ENCODE measurements around the gene PHLDA3. TPM values are rescaled to one million over a fixed set of nuclear protein-coding genes. Genes with fewer than 3 reads are reported as not detected.

Gene PHLDA3
- total RNA-seq, result 10 to 100 TPM in 1 of 2 donors, 1 to 10 TPM in 1; 5.7 to 13.0 TPM

GRCh38 chr1:201468844-201469644 lies at the start of gene PHLDA3:
PHLDA3 (minus strand) TSS chr1:201469188; CDS start chr1:201468786, 402 bp downstream.
- DNase-seq (ENCODE audit: low spot score in 2 of 2), result peak; percentile 60 to 69
- H3K27ac Mint-ChIP-seq, result peak within 1 kb of the TSS; percentile 77 to 78
- ATAC-seq, result peak; percentile 86 to 91
- no peaks in the 10 kb centered on the region for H3K9me3 Mint-ChIP-seq
- peaks cover 5 to 6% of the 10 kb centered on the region in 2 donors for H3K36me3 Mint-ChIP-seq

GRCh38 chr1:201518071-201518470 lies 49.1 kb upstream of the PHLDA3 start:
- no peak for DNase-seq (ENCODE audit: low spot score in 2 of 2)
- Mint-ChIP-seq H3K9me3 (no peaks in the 10 kb centered on the region), H3K27ac (peak overlapping the region in 1 of 2 donors; percentile 53), H3K36me3 (peaks cover 9 to 13% of the 10 kb centered on the region in 2 donors)
- ATAC-seq, result no peak

- H3K9me3 Mint-ChIP-seq, result no peaks in the 10 kb centered on the region
- no peak overlapping the region for H3K27ac Mint-ChIP-seq
- DNase-seq (ENCODE audit: low spot score in 2 of 2) (no peak), ATAC-seq (no peak)
- H3K36me3 Mint-ChIP-seq, result peaks cover 9 to 13% of the 10 kb centered on the region in 2 donors
Measured at GRCh38 chr1:201517631-201518030, 48.6 kb upstream of the PHLDA3 start.

- no peak for ATAC-seq
- no peaks in the 10 kb centered on the region for H3K9me3 Mint-ChIP-seq
- DNase-seq (ENCODE audit: low spot score in 2 of 2), result no peak
- peaks cover 0 to 6% of the 10 kb centered on the region in 2 donors for H3K36me3 Mint-ChIP-seq
- H3K27ac Mint-ChIP-seq, result no peak overlapping the region
Measured at GRCh38 chr1:201516511-201517127, 47.6 kb upstream of the PHLDA3 start.

GRCh38 chr1:201515895-201516294 lies 46.9 kb upstream of the PHLDA3 start:
- ATAC-seq (peak; percentile 66 to 67), DNase-seq (ENCODE audit: low spot score in 2 of 2) (no peak)
- Mint-ChIP-seq H3K9me3 (no peaks in the 10 kb centered on the region), H3K36me3 (peaks cover 0 to 6% of the 10 kb centered on the region in 2 donors), H3K27ac (no peak overlapping the region)

GRCh38 chr1:201515062-201515750 lies 46.2 kb upstream of the PHLDA3 start:
- Mint-ChIP-seq H3K9me3 (no peaks in the 10 kb centered on the region), H3K36me3 (peaks cover 0 to 2% of the 10 kb centered on the region in 2 donors), H3K27ac (no peak overlapping the region)
- DNase-seq (ENCODE audit: low spot score in 2 of 2) (no peak), ATAC-seq (no peak)

- Mint-ChIP-seq H3K9me3 (no peaks in the 10 kb centered on the region), H3K36me3 (no peaks in the 10 kb centered on the region), H3K27ac (no peak overlapping the region)
- DNase-seq (ENCODE audit: low spot score in 2 of 2) (no peak), ATAC-seq (no peak)
Measured at GRCh38 chr1:201514466-201514865, 45.5 kb upstream of the PHLDA3 start.

GRCh38 chr1:201513498-201514243 lies 44.7 kb upstream of the PHLDA3 start:
- no peak overlapping the region for H3K27ac Mint-ChIP-seq
- ATAC-seq, result no peak
- H3K9me3 Mint-ChIP-seq, result no peaks in the 10 kb centered on the region
- no peak for DNase-seq (ENCODE audit: low spot score in 2 of 2)
- no peaks in the 10 kb centered on the region for H3K36me3 Mint-ChIP-seq

GRCh38 chr1:201511941-201512539 lies 43.1 kb upstream of the PHLDA3 start:
- H3K27ac Mint-ChIP-seq, result no peak overlapping the region
- ATAC-seq, result no peak
- no peak for DNase-seq (ENCODE audit: low spot score in 2 of 2)
- H3K9me3 Mint-ChIP-seq, result no peaks in the 10 kb centered on the region
- H3K36me3 Mint-ChIP-seq, result no peaks in the 10 kb centered on the region

- DNase-seq (ENCODE audit: low spot score in 2 of 2) (no peak), ATAC-seq (no peak)
- Mint-ChIP-seq H3K9me3 (no peaks in the 10 kb centered on the region), H3K36me3 (peaks cover 0 to 2% of the 10 kb centered on the region in 2 donors), H3K27ac (no peak overlapping the region)
Measured at GRCh38 chr1:201511396-201511940, 42.5 kb upstream of the PHLDA3 start.

GRCh38 chr1:201510734-201511133 lies 41.7 kb upstream of the PHLDA3 start:
- H3K9me3 Mint-ChIP-seq, result no peaks in the 10 kb centered on the region
- DNase-seq (ENCODE audit: low spot score in 2 of 2) (no peak), ATAC-seq (no peak)
- H3K27ac Mint-ChIP-seq, result no peak overlapping the region
- peaks cover 0 to 7% of the 10 kb centered on the region in 2 donors for H3K36me3 Mint-ChIP-seq

GRCh38 chr1:201509601-201510374 lies 40.8 kb upstream of the PHLDA3 start:
- no peak for DNase-seq (ENCODE audit: low spot score in 2 of 2)
- no peak overlapping the region for H3K27ac Mint-ChIP-seq
- H3K9me3 Mint-ChIP-seq, result no peaks in the 10 kb centered on the region
- peaks cover 0 to 7% of the 10 kb centered on the region in 2 donors for H3K36me3 Mint-ChIP-seq
- no peak for ATAC-seq

GRCh38 chr1:201508809-201509208 lies 39.8 kb upstream of the PHLDA3 start:
- Mint-ChIP-seq H3K9me3 (no peaks in the 10 kb centered on the region), H3K36me3 (peaks cover 0 to 7% of the 10 kb centered on the region in 2 donors), H3K27ac (no peak overlapping the region)
- ATAC-seq, result no peak
- DNase-seq (ENCODE audit: low spot score in 2 of 2), result no peak

- H3K27ac Mint-ChIP-seq, result peak overlapping the region; percentile 87 to 90
- ATAC-seq, result peak in 1 of 2 donors; percentile 17
- peaks cover 0 to 7% of the 10 kb centered on the region in 2 donors for H3K36me3 Mint-ChIP-seq
- no peaks in the 10 kb centered on the region for H3K9me3 Mint-ChIP-seq
- no peak for DNase-seq (ENCODE audit: low spot score in 2 of 2)
Measured at GRCh38 chr1:201507360-201507675, 38.3 kb upstream of the PHLDA3 start.

- Mint-ChIP-seq H3K36me3 (peaks cover 0 to 7% of the 10 kb centered on the region in 2 donors), H3K9me3 (no peaks in the 10 kb centered on the region), H3K27ac (peak within 1 kb of the TSS; percentile 87 to 91)
- peak; percentile 93 to 98 for ATAC-seq
- peak; percentile 71 to 84 for DNase-seq (ENCODE audit: low spot score in 2 of 2)
Measured at GRCh38 chr1:201506557-201507359, 37.8 kb upstream of the PHLDA3 start, which contains the start of gene CSRP1. CSRP1 (minus strand) TSS chr1:201507123; CDS start chr1:201496303, 10,820 bp downstream.
